K562 (cell line): ENCODE measurements around the gene ARHGEF4. TPM values are rescaled to one million over a fixed set of nuclear protein-coding genes. Genes with fewer than 3 reads are reported as not detected.

Experiments used
- ATAC-seq: fragments of 200-7000 bp; cut with Tn5 transposase; 3 replicates; pipeline ENCODE4 v1.9.1; 2020; ENCODE audit warnings: moderate library complexity
- BruUV-seq: library from RNA; stranded (reverse); fragments of 400-500 nt; replicated peaks from 2 replicates; lab custom pipeline; 2021; lab: Mats Ljungman, UMichigan
- CTCF ChIA-PET: fragments of 300-600 bp; formaldehyde crosslinking; extraction: SDS; loops from one replicate; lab custom pipeline; 2021; ENCODE audit warnings: low intra/inter-chr PET ratio; lab: Yijun Ruan, JAX
- POLR2A ChIA-PET: fragments of 300-600, 350-650 bp; sonication (Branson Sonifier 250); formaldehyde crosslinking; extraction: SDS; loops from one replicate; lab custom pipeline; 2021; ENCODE audit warnings: antibody characterized with exemption, inconsistent platforms; lab: Yijun Ruan, JAX
- DNase-seq, 4 experiments: peaks; one replicate each; pipeline versions ENCODE4 v3.0.0 to v3.0.0-alpha.2; 2011 to 2018; ENCODE audit warnings: low spot score in 3 of 4, mixed read lengths in 3 of 4; ENCODE audit errors: extremely low read depth in 1 of 4
- FAIRE-seq: peaks from 2 replicates; lab custom pipeline; 2011; peaks lifted over from hg19 to GRCh38; lab: Jason Lieb, UNC
- H2AFZ ChIP-seq: 2 replicates; pipeline ENCODE4 v1.6.0; 2011; ENCODE audit warnings: low read depth, low read length, control low read depth, inconsistent platforms
- H3K27ac ChIP-seq: fragments of 200-600 bp; 3 replicates; pipeline ENCODE4 v1.8.0; 2011; ENCODE audit warnings: low read depth, mild to moderate bottlenecking, control low read depth, inconsistent platforms, low read length, moderate library complexity, mixed read lengths; ENCODE audit errors: extremely low read depth
- H3K27me3 ChIP-seq, 2 experiments: fragments of 300-600 bp in 1 of 2; 2 replicates in 1 of 2; 3 replicates in 1 of 2; pipeline versions ENCODE4 v1.6.0 to v1.8.0; 2011; ENCODE audit warnings: inconsistent platforms in 2 of 2, low read length in 2 of 2, mild to moderate bottlenecking in 1 of 2, mixed read lengths in 1 of 2, moderate library complexity in 1 of 2; ENCODE audit not compliant: control insufficient read depth in 2 of 2, insufficient read depth in 2 of 2
- H3K36me3 ChIP-seq: fragments of 300-600 bp; 3 replicates; pipeline ENCODE4 v1.8.0; 2011; ENCODE audit warnings: mild to moderate bottlenecking, low read length, inconsistent platforms; ENCODE audit not compliant: control insufficient read depth, insufficient read depth
- H3K4me1 ChIP-seq, 2 experiments: fragments of 200-600 bp in 1 of 2; replicated peaks in 1 of 2; 2 replicates in 1 of 2; 3 replicates in 1 of 2; pipeline versions ENCODE4 v1.5.1 to v1.8.0; 2011; ENCODE audit warnings: inconsistent platforms in 2 of 2, low read length in 2 of 2, mild to moderate bottlenecking in 1 of 2, mixed read lengths in 1 of 2, moderate library complexity in 1 of 2; ENCODE audit not compliant: control insufficient read depth in 2 of 2, insufficient read depth in 2 of 2
- H3K4me2 ChIP-seq: 2 replicates; pipeline ENCODE4 v1.6.1; 2011; ENCODE audit warnings: low read length, control low read depth, inconsistent platforms, mixed read lengths; ENCODE audit not compliant: insufficient read depth
- H3K4me3 ChIP-seq: fragments of 200-600 bp; sonication (generic), shearing (Covaris generic); 2 replicates; pipeline ENCODE4 v1.5.1; 2016; ENCODE audit warnings: control low read depth, inconsistent platforms
- H3K79me2 ChIP-seq: fragments of 200-600 bp; 3 replicates; pipeline ENCODE4 v1.8.0; 2011; ENCODE audit warnings: low read length, inconsistent platforms; ENCODE audit not compliant: control insufficient read depth, insufficient read depth
- H3K9ac ChIP-seq, 2 experiments: 2 replicates each; pipeline versions ENCODE4 v1.6.0 to v1.6.1; 2011; ENCODE audit warnings: low read depth in 2 of 2, low read length in 2 of 2, control low read depth in 1 of 2, inconsistent platforms in 1 of 2, mild to moderate bottlenecking in 1 of 2, mixed read lengths in 1 of 2; ENCODE audit not compliant: insufficient read depth in 1 of 2
- H3K9me1 ChIP-seq: one replicate; pipeline ENCODE4 v1.6.0; 2011; ENCODE audit warnings: inconsistent platforms, mild to moderate bottlenecking, low read length, moderate library complexity; ENCODE audit not compliant: control insufficient read depth, insufficient read depth
- H3K9me3 ChIP-seq: replicated peaks from 2 replicates; pipeline ENCODE4 v1.5.1; 2011; ENCODE audit warnings: low read depth, low read length, inconsistent platforms; ENCODE audit not compliant: control insufficient read depth, insufficient read depth
- H4K20me1 ChIP-seq: replicated peaks from 2 replicates; pipeline ENCODE4 v1.6.1; 2011; ENCODE audit warnings: low read length, inconsistent platforms, mixed read lengths; ENCODE audit not compliant: control insufficient read depth, insufficient read depth
- ARHGAP35 ChIP-seq: fragments of 450-650 bp; IDR thresholded peaks from 2 replicates; pipeline ENCODE4 v1.6.1; 2018; ENCODE audit not compliant: partially characterized antibody
- BRD9 ChIP-seq: fragments of 450-650 bp; IDR thresholded peaks from 2 replicates; pipeline ENCODE4 v1.6.1; 2018; ENCODE audit warnings: low read depth; ENCODE audit not compliant: partially characterized antibody
- CXXC5 ChIP-seq: fragments of 250-450 bp; sonication (Bioruptor Pico); IDR thresholded peaks from 2 replicates; pipeline ENCODE4 v1.8.0; 2022; ENCODE audit warnings: inconsistent platforms, mild to moderate bottlenecking, moderate library complexity
- ELF1 ChIP-seq: fragments of 200-800 bp; sonication (Bioruptor generic); IDR thresholded peaks from 2 replicates; pipeline ENCODE4 v1.6.1; 2016; ENCODE audit warnings: missing genetic modification characterization, missing compliant biosample characterization
- ELF4 ChIP-seq: fragments of 450-650 bp; formaldehyde crosslinking; IDR thresholded peaks from 2 replicates; pipeline ENCODE4 v1.4.0; 2022; ENCODE audit warnings: missing genetic modification characterization
- HNRNPL ChIP-seq: fragments of 200-400 bp; formaldehyde crosslinking; IDR thresholded peaks from 2 replicates; pipeline ENCODE4 v1.6.1; 2017; ENCODE audit warnings: low read depth, mild to moderate bottlenecking, low read length
- JUNB ChIP-seq: fragments of 450-650 bp; formaldehyde crosslinking; conservative IDR thresholded peaks from 2 replicates; pipeline ENCODE4 v1.4.0; 2020; ENCODE audit warnings: mild to moderate bottlenecking
- KAT7 ChIP-seq: sonication (generic); formaldehyde crosslinking; IDR thresholded peaks from 2 replicates; pipeline ENCODE4 v1.8.0; 2022; ENCODE audit warnings: missing genetic modification reagents, mild to moderate bottlenecking, borderline replicate concordance
- MCM3 ChIP-seq: fragments of 450-650 bp; IDR thresholded peaks from 2 replicates; pipeline ENCODE4 v1.6.1; 2016
- MEIS2 ChIP-seq: fragments of 450-650 bp; IDR thresholded peaks from 2 replicates; pipeline ENCODE4 v1.6.1; 2014; ENCODE audit warnings: mild to moderate bottlenecking; ENCODE audit not compliant: partially characterized antibody
- NFYB ChIP-seq: IDR thresholded peaks from 2 replicates; pipeline ENCODE4 v1.6.1; 2011; ENCODE audit warnings: mild to moderate bottlenecking, moderate library complexity; ENCODE audit not compliant: insufficient read length; ENCODE audit errors: extremely low read depth
- SIRT6 ChIP-seq: IDR thresholded peaks from one replicate; pipeline ENCODE4 v1.6.1; 2012; ENCODE audit warnings: low read depth, mild to moderate bottlenecking, control low read depth, inconsistent platforms, low read length, moderate library complexity
- SOX6 ChIP-seq: fragments of 450-650 bp; IDR thresholded peaks from 2 replicates; pipeline ENCODE4 v1.6.1; 2014; ENCODE audit warnings: mild to moderate bottlenecking
- TAF7 ChIP-seq: fragments of 450-650 bp; IDR thresholded peaks from 2 replicates; pipeline ENCODE4 v1.6.1; 2016; ENCODE audit warnings: missing genetic modification characterization, missing compliant biosample characterization
- USF2 ChIP-seq: sonication (generic); formaldehyde crosslinking; IDR thresholded peaks from 2 replicates; pipeline ENCODE4 v1.5.0; 2020; ENCODE audit warnings: missing genetic modification reagents
- ZKSCAN8 ChIP-seq: fragments of 200-800 bp; sonication (Bioruptor generic); IDR thresholded peaks from 2 replicates; pipeline ENCODE4 v1.6.1; 2016; ENCODE audit warnings: missing genetic modification characterization, missing compliant biosample characterization
- ZNF239 ChIP-seq: fragments of 250-450 bp; sonication (Bioruptor Pico); IDR thresholded peaks from 2 replicates; pipeline ENCODE4 v1.4.0; 2020; ENCODE audit warnings: mild to moderate bottlenecking
- WGBS: fragments of 100-300 bp; shearing (Covaris generic); methylation state at CpG from one replicate; pipeline ENCODE4 v1.1.6; 2016; ENCODE audit warnings: low coverage, mixed read lengths; ENCODE audit not compliant: insufficient coverage; ENCODE audit errors: missing lambda C conversion rate; 5-methylcytosine and 5-hydroxymethylcytosine counted together
- in situ Hi-C: fragments of 300-500 bp; cut with MboI; formaldehyde crosslinking; loops from 4 replicates; pipeline ENCODE4 v1.15.0; 2018; ENCODE audit warnings: inconsistent platforms, mixed read lengths
- intact Hi-C: fragments of 100-400 bp; cut with micrococcal nuclease; formaldehyde crosslinking; loops from 2 replicates; pipeline ENCODE4 v1.14.2; 2022
- polyA plus RNA-seq, 8 experiments: library from polyadenylated mRNA; depleted of rRNA in 4 of 8; stranded (reverse) in 5 of 8; unstranded in 3 of 8; fragments of >200 nt; fragmentation: Nextera tagmentation in 2 of 8; fragmentation: Illumina TruSeq in 1 of 8; extraction: Ambion mirVana in 2 of 8; extraction: Trizol in 1 of 8; gene quantifications; 2 replicates each; pipeline versions ENCODE4 v1.2.1 to v1.2.3, GENCODE V29; 2011 to 2014; ENCODE audit warnings: inconsistent platforms in 1 of 8, missing spikeins in 1 of 8
- total RNA-seq, 7 experiments: library from RNA; depleted of rRNA in 6 of 7; stranded (reverse); fragments of >200 nt in 6 of 7; fragmentation: Illumina TruSeq in 2 of 7; extraction: Trizol in 2 of 7; gene quantifications; 2 replicates each; pipeline versions ENCODE4 v1.2.1 to v1.2.3, GENCODE V29; 2011 to 2021; ENCODE audit warnings: low replicate concordance in 1 of 7

ARHGEF4 gene
- total and polyA plus RNA-seq, 9 of the 15 experiments (the other 6 are each of a cell fraction or from before 2014, with no cell fraction given), result not detected

GRCh38 chr2:130875935-130876334 lies 39.2 kb downstream of the ARHGEF4 start:
- in situ Hi-C loops, result no loop called here
- no peak overlapping the region for H3K27ac ChIP-seq
- H3K4me1 ChIP-seq, result no peaks in the 10 kb centered on the region
- H3K9me1 ChIP-seq, result no peaks in the 10 kb centered on the region
- no peak overlapping the region for H2AFZ ChIP-seq
- DNase-seq (no peak), ATAC-seq (no peak), FAIRE-seq (no peak)
- no peaks in the 10 kb centered on the region for H3K79me2 ChIP-seq
- no peaks in the 10 kb centered on the region for H4K20me1 ChIP-seq
- no peak overlapping the region for H3K4me3 ChIP-seq
- H3K9ac ChIP-seq, result no peak overlapping the region
- H3K27me3 ChIP-seq, result peaks cover 4 to 37% of the 10 kb centered on the region in 2 experiments; a peak in 4 of 5 replicates
- no TSS peak for BruUV-seq
- ChIA-PET POLR2A (no interaction called here), CTCF (no interaction called here)
- no peaks in the 10 kb centered on the region for H3K9me3 ChIP-seq
- TF ChIP-seq CXXC5 (CRISPR knock-in tag) (no peak), TAF7 (tag) (no peak), BRD9 (no peak), MCM3 (no peak)
- H3K36me3 ChIP-seq, result no peaks in the 10 kb centered on the region
- no peak overlapping the region for H3K4me2 ChIP-seq
- WGBS, result 0% methylated on average over 7 of the region's 9 CpGs
- intact Hi-C loops, result no loop called here

- H3K9ac ChIP-seq, result no peak overlapping the region
- no peak overlapping the region for H3K4me3 ChIP-seq
- no peaks in the 10 kb centered on the region for H3K9me1 ChIP-seq
- FAIRE-seq, result no peak
- no peak overlapping the region for H2AFZ ChIP-seq
- no peak overlapping the region for H3K4me2 ChIP-seq
- ATAC-seq, result no peak
- H3K36me3 ChIP-seq, result no peaks in the 10 kb centered on the region
- intact Hi-C loops, result no loop called here
- H3K27ac ChIP-seq, result no peak overlapping the region
- no peak for DNase-seq
- peaks cover under 1 to 41% of the 10 kb centered on the region in 2 experiments; a peak in 3 of 5 replicates for H3K27me3 ChIP-seq
- no peaks in the 10 kb centered on the region for H3K4me1 ChIP-seq
- no peaks in the 10 kb centered on the region for H4K20me1 ChIP-seq
- TF ChIP-seq ZNF239 (CRISPR knock-in tag) (no peak), USF2 (no peak), SOX6 (no peak), ZKSCAN8 (CRISPR knock-in tag) (no peak), SIRT6 (no peak), MEIS2 (no peak), KAT7 (CRISPR knock-in tag) (no peak), HNRNPL (no peak), CXXC5 (CRISPR knock-in tag) (no peak), NFYB (no peak), ELF4 (CRISPR knock-in tag) (no peak), ELF1 (tag) (no peak), ARHGAP35 (no peak), JUNB (no peak)
- H3K79me2 ChIP-seq, result no peaks in the 10 kb centered on the region
- ChIA-PET POLR2A (no interaction called here), CTCF (no interaction called here)
- no peaks in the 10 kb centered on the region for H3K9me3 ChIP-seq
- in situ Hi-C loops, result no loop called here
- BruUV-seq, result no TSS peak
- 0% methylated on average over 5 of the region's 5 CpGs for WGBS
Measured at GRCh38 chr2:130877258-130877657, 40.5 kb downstream of the ARHGEF4 start.
